Myocyte (in vitro differentiated cells): ENCODE results near the gene SPON1. TPM values are rescaled to one million over a fixed set of nuclear protein-coding genes. Genes with fewer than 3 reads are reported as not detected.
"Not testable (repeated sequence)": the region's sequence is repeated elsewhere in the genome, so short reads cannot be mapped to it uniquely, and the experiment has no call there.

Experiments used
- DNase-seq: peaks from one replicate; pipeline ENCODE4 v3.0.0-alpha.2; 2012; ENCODE audit warnings: low read depth
- polyA plus RNA-seq: library from polyadenylated mRNA; unstranded; fragments of >200 nt; gene quantifications from one replicate; pipeline ENCODE4 v1.2.1, GENCODE V29; 2012; ENCODE audit warnings: missing spikeins
- total RNA-seq: library from RNA; depleted of rRNA; stranded (reverse); fragments of >200 nt; gene quantifications from 2 replicates; pipeline ENCODE4 v1.2.3, GENCODE V29; 2014

SPON1 gene
- 0.08 TPM in 1 of 2 replicates, not detected in the other for total RNA-seq
- polyA plus RNA-seq = 1.6 TPM

DNA sequence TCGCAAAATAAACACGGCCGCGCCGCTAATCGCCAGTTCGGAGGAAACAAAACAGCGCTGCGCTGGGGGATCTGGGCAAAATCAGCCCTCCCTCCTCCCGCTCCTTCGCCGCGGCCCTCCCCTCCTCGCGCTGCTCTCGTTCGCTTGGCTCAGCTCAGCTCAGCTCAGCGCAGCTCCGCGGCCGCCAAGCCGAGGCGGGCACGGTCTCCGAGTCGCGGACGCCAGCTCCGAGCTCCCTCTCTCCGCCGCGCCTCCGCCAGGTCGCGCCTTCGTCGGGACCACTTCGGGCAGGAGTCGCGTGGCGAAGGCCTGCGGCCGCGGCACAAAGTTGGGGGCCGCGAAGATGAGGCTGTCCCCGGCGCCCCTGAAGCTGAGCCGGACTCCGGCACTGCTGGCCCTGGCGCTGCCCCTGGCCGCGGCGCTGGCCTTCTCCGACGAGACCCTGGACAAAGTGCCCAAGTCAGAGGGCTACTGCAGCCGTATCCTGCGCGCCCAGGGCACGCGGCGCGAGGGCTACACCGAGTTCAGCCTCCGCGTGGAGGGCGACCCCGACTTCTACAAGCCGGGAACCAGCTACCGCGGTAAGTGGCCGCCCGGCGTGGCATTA is at the start of gene SPON1:
Gene SPON1 (plus strand): TSS at position 162 of the 607 bp plus-strand sequence. CDS start 182 bp downstream, at position 344.
- DNase-seq = no peak

DNA sequence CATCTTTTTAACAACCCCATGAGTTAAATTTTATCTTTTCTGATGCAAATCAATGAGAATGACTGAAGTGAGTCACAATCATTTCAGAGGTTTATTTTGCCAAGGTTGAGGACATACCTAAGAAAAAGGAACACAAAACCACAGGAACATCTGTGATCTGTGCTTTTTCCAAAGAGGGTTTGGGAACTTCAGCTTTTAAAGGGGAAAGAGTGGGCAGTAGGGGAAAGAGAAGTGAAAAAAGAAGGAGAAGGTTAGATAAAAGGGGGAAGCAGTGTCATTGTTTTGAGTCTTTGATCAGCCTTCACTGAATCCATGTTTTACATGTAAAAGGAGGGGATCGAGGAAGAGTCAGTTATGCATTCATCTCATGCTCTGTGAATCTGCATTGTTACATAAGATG is 45.3 kb upstream of the SPON1 start:
- no peak for DNase-seq

DNA sequence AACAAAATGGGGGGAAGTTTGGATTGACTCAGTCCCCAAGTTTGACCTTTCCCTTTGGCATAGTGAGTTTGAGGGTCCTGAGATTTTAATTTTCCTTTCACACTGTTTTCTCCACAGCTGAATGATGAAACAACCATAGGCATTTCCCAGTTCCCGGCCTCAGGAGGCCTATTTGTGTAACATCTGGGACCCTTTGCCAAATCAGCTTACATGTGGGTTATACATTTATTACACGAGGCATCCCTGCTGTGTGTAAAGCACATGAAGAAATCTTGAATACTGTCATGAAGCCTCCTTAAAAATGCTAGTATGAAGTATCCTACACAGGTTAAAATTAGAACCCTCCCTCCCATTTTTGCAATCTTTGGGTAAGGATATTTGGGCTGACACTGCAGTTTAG is 44.6 kb upstream of the SPON1 start:
- no peak for DNase-seq

DNA sequence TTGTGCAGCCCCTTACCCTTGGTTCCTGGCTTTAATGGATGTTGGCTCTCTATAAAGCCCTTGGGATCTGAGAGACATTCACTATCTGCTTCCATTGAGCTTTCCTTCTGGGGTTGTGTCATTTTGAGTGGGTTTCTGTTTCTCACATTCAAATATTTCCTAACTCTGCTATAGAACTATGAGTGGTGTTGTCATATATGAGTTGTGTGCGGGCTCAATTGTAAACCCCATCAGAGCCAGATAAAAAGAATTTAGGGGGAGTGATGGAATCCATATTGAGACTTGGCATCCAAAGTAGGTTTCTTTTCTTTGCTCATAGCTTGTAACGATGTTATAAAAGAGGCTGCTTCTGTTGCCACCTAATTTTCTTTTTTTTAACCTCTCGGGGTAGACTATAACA is 41.8 kb upstream of the SPON1 start:
- no peak for DNase-seq

DNA sequence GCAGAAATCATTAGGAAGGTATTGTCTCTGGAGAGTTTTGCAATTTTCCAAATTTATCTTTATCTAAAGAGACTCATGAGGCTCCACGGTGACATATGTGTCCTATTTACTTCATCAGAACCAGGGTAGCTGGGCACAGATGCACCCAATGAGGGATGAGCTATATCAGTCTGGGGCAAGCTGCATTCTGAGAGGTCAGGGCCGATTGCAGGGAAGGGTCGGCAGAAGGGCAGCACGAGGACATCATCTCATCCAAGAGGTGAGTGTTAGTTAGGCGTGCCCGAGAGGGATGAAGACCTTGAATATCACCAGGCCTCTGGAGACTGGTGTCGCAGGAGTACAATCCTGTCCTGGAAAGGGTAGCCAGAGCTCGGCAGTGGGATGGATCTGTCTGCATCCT is 41.0 kb upstream of the SPON1 start:
- DNase-seq = no peak

DNA sequence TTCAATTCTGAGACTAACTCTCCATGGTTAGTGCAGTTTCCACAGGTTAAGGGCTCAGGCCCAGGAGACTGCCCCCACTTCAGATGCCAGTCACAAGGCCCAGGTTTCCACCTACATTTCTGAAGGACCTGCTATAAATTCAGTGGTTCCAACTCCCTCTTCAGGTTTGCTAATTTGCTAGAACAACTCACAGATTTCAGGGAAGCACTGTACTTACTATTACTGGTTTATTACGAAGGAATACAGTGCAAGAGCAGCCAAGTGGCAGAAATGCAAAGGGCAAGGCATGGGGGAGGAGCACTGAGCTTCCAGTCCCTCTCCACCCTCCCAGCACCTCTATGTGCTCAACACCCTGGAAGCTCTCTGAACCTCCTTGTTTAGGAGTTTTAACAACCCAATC is 39.3 kb upstream of the SPON1 start:
- no peak for DNase-seq

DNA sequence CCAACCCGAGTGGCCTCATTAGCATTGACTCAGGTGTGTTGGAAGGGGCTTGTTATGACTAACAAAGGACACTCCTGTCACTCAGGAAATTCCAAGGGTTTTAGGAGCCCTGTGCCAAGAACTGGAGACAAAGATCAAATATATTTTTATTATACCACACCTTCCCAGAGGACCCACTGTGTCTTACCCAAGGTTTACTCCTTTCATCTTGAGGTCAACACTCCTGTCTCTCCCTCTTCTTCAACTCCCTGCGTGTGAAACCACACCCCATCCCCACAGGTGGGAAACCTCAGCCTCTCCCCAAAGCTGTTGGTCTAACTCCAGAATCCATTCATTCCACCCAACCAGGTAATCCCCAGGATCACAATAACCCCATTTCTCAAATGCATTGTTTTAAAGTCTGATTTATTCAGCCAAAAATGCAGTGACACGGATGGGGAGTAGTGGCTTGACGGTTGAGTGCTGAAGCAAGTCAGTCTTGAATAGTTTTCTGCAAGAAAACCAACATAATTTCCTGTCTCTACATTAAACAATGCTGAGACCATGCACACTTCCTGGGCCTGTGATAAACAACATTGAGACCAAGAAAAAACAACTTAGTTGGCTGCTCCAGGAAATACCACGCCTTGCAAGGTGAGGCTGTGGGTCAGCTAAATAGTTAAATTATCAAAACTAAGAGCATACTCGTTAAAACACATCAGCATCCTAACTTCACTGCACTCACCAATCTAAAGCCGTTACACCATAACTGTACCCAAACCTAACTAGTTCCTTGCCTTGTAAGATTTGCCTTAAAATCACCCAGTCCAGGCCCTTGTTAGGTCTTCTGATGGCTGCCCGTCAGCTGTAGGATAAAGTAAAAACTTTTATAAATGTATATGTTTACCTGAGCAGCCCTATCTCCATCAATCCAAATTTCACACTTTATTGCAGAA is 38.5 kb upstream of the SPON1 start:
- no peak for DNase-seq

DNA sequence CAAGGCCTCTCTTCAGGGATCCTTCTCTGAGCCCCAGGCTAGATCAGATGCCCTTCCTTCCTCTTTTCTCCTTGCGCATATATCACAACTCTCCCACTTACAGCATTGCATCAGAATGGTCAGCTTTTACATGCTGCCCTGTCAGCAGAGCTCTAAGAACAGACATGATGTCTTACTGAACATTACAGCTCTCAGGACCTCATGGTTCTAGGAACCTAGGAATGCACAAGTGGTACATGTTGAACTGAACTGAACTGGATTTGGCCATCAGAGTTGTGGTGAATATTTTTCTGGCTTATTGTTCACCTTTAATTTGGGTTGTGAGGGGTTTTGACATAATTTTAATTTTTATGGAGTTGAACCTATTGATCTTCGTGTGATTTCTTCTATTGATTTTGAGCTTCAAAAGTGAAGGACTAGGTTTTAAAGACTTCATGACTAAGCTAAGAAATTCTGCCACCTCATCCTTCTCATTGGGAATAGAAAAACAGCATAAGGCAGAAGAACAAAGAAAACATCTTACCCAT is 37.7 kb upstream of the SPON1 start:
- no peak for DNase-seq

DNA sequence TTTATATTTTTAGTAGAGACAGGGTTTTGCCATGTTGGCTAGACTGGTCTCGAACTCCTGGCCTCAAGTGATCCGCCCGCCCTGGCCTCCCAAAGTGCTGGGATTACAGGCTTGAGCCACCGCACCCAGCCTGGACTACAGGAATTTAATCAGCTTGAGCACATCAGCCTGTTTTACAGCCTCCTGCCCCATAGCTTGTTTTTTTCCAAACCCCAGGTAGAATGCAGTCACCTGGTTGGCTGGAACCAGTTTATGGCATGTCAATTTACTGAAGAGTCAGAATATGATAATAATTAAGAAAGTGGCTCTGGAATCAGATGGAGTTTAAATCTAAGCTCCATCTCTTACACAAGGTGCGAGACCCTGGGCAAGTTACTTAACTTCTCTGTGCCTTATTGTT is 36.2 kb upstream of the SPON1 start:
- DNase-seq = not testable (repeated sequence)

DNA sequence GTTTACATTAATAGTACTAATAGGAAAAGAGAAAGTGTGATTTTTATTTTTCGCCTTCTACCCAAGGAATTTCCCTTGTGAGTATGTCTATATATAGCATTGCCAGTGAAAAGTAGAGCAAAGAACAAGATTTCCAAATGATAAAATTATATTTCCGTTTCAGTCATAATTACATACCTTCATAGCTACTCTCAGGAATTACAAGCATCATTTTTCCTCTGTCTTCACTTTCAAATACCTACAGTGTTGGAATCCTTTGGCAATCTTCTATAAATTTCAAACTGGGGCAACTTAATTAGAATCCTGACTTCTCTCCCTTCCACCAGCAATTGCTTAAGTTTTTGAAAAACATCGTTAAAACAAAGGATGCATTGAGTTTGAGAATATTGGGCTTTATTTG is 35.5 kb upstream of the SPON1 start:
- no peak for DNase-seq

DNA sequence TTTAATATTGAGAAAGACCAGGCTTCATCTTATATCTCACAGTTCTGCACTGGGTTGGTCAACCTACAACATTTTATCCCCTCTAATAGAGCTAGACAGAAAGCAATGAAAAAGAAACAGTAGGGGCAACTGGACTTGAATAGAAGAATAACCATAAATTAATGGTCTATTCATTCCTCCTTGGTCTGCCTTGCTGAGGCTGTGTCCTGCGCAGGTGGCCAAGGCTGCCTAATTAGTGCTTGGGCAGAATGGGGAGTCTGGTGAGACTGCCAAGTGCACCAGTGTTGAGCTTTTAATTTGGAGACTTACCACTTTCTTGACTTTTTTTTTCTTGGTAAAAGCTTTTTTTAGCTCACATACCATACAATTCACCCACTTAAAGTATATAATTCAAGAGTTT is 35.0 kb upstream of the SPON1 start:
- DNase-seq = no peak

DNA sequence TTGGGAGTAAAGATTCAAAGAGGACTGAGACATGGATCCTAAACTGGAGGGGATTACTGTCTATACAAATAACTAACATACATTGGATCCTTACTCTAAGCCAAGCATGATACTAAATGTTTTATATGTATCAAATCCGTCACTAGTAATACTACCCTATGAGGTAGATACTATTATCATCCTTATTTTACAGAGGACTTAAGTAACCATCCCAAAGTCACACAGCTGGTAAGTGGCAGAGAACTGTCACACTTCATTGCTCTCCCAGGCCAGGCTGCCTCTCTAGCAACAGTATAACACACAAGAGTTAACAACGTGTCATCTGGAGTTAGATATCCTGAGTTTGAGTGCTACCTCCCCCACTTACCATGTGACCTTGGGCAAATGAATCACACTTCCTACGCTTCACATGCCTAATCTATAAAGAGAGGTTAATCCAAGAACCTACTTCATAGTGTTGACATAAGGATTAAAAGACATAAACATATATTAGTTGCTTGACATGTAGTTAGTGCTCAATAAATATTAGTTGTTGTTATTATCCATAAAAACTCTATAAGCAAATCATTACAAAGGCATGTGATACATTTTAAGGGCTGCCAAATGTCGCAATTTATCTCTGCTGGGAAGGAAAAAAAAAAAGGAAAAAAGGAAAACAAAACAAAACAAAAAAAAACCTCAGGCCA is 33.8 kb upstream of the SPON1 start:
- peak; percentile 39 for DNase-seq

DNA sequence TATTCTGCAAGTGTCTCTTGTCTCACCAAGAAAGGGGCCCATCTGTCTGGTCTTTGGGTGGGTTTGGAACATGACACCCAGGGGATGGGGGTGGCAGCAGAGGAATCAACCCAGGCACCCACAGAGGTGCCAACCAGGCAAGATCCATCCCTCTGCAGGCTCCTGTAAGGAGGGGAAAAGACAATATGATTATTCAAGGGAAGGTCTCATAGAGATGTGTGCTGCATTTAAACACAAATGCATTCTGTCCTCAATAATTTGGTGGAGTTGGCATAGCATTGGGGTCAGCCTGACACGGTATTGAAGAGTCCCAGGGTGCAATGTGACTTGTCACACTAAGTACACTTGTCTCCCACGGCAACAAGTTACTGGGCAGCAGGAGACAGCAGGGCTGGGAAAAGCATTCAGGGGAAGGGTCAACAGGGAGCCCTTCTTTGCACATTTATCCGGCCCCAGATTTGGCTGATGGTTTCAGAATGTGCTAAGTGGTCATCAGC is 33.1 kb upstream of the SPON1 start:
- DNase-seq = no peak

DNA sequence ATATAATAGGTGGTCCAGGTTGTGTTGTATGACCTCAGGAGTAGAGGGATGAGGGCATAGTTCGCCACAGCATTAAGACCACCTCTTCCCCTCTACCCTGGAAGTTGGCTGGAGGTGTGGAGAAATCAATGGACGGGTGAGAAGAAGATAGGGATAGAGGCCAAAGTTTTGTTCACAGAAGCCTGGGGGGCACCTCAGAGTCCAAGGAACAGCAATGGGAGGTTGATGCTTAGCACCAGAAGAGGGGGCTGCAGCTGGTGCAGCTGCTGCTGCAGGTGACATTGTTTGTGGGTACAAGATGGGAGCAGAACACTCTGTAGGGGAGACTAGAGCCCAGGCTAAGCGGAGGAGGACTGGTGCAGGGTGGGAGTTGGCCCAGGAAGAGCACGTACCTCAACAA is 31.2 kb upstream of the SPON1 start:
- DNase-seq = no peak

DNA sequence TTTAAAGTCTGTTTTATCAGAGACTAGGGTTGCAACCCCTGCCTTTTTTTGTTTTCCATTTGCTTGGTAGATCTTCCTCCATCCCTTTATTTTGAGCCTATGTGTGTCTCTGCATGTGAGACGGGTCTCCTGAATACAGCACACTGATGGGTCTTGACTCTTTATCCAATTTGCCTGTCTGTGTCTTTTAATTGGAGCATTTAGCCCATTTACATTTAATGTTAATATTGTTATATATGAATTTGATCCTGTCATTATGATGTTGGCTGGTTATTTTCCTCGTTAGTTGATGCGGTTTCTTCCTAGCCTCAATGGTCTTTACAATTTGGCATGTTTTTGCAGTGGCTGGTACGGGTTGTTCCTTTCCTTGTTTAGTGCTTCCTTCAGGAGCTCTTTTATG is 25.4 kb upstream of the SPON1 start:
- not testable (repeated sequence) for DNase-seq

DNA sequence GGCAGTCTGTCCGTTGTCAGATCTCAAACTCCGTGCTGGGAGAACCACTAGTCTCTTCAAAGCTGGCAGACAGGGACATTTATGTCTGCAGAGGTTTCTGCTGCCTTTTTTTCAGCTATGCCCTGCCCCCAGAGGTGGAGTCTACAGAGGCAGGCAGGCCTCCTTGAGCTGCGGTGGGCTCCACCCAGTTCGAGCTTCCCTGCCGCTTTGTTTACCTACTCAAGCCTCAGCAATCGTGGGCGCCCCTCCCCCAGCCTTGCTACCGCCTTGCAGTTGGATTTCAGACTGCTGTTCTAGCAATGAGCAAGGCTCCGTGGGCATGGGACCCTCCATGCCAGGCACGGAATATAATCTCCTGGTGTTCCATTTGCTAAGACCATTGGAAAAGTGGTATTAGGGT is 23.7 kb upstream of the SPON1 start:
- DNase-seq = not testable (repeated sequence)

DNA sequence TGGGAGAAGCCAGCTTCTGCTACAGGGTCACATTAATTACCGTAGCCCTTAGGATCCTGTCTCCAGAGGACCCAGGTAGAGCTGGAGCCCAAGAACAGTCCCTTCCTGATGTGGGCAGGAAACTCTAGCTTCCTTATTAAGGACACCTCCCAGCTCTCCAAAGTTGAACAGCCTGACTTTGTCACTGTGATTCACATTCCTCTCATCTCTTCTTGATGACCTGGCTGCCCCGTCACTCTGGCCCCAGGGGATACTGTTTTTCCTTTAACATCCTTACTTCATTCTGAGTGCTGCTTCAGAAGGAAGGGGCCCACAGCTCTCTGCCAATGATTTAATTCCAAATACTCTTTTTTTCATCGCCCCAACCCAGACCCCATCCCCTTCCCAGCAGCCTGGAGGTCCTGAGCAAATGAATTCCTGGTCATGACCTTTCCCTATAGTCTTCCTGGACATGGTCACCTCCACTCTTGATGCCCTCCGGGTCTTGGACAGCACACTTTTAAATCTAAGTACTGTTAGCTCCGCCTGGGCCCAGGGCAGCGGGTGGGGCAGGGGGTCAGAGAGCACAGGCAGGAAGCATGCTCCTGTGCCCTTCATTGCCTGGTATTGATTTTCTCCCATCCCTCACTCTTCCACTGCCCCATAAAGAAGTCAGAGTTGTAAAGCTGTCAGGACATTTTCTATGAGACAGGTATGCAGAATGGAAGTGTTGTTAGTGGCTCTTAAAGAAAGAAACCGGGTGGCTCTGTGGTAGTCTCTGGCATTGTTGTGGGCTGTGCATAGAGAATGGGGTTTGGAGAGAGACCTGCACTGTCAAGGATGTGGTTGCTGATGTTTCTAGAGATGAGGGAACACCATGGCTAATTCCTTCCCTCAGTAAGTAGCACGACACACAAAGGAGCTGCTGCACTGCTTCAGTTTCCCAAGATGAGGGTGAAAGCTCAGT is 22.3 kb upstream of the SPON1 start:
- DNase-seq = peak; percentile 17

DNA sequence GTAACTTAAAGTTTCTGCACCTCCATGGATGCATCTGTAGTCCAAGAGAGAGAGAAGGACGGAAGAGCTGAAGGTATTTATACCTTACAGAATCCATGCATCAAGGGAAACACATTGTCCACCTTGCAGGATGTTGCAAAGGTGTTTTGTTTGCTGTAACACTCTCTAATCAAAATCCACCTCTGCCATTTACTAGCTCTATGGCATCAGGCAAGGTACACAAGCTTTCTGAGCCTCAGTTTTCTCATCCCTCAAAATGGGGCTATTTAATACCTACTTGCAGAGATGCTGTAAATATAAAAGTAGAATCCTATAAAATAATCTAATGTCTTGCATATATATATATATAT is 21.6 kb upstream of the SPON1 start:
- no peak for DNase-seq

DNA sequence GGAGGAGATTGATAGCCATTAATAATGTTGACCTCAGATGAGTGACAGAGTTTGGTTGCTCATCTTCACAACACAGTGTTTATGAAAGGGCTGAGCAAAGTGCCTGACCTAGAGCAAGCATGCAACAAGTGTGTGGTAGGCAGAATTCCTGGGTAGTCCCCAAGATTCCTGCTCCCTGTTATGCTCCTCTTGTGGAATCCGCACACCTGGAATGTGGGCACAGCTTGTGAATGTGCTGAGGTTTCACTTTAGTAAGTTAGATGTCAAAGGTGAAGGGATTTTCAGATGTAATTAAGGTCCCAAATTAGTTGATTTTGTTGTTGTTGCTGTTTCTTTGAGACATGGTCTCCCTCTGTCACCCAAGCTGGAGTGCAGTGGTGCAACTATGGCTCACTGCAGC is 20.7 kb upstream of the SPON1 start:
- DNase-seq = no peak

DNA sequence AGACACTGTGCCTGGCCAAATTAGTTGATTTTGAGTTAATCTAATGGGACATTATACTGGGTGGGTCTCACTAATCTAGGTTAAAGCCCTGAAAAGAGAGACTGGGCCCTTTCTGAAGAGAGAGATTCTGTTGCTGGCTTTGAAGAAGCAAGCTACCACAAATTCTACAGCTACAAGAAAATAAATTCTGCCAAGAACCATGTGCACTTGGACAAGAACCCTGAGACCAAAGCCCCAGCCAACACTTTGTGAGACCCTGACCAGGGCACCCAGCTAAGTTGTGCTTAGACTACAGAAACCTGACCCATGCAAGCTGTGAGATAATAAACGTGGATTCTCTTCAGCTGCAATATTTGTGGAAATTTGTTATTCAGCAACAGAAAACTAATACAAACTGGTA is 20.1 kb upstream of the SPON1 start:
- DNase-seq = no peak

DNA sequence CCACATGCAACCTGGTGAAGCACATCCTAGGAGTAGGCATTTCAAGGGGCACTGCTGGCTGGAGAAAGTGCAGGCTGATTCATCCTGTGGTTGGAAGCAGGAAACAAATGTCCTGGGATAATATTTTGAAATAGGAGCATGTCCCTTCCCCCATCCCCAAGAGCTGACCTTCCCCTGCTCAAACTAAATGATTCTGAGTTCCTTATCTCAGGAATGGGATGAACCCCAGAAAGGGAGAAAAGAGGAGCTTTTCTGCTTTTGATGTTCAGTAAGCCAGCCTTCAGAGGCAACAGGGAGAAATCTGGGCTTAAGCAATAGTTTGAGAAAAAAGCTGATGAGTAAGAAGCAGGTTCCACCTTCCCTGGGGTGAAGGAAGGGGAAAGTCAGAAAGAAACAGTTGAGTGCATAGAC is 19.5 kb upstream of the SPON1 start:
- peak; percentile 62 for DNase-seq
